Activated CD4-positive, alpha-beta T cell treated with anti-CD3 and anti-CD28 coated beads for 48 hours (primary cell): ENCODE measurements around the gene FGD2.

Experiments used
- DNase-seq: peaks from one replicate; pipeline ENCODE4 v3.0.0-alpha.2; 2020

Gene FGD2

GRCh38 chr6:37005061-37005810, at the start of gene FGD2:
TSS of gene FGD2 (plus strand) at chr6:37005655. CDS start at chr6:37005818, 163 bp downstream.
- DNase-seq, result no peak

- DNase-seq, result no peak
These were observed 49.6 kb upstream of the FGD2 start for GRCh38 chr6:36955671-36956445.

GRCh38 chr6:36956446-36956820, 49.0 kb upstream of the FGD2 start:
- no peak for DNase-seq

- DNase-seq, result no peak
These were observed 47.6 kb upstream of the FGD2 start for GRCh38 chr6:36957773-36958271.

GRCh38 chr6:36958775-36959554, 46.5 kb upstream of the FGD2 start:
- no peak for DNase-seq

GRCh38 chr6:36959555-36960250, 45.8 kb upstream of the FGD2 start:
- no peak for DNase-seq

GRCh38 chr6:36961441-36962435, 43.7 kb upstream of the FGD2 start:
- DNase-seq, result no peak

GRCh38 chr6:36962874-36963273, 42.6 kb upstream of the FGD2 start:
- DNase-seq, result peak; percentile 82

GRCh38 chr6:36963451-36964290, 41.8 kb upstream of the FGD2 start:
- DNase-seq, result no peak

- no peak for DNase-seq
These were observed 41.1 kb upstream of the FGD2 start for GRCh38 chr6:36964349-36964748.

- DNase-seq, result no peak
These were observed 40.5 kb upstream of the FGD2 start for GRCh38 chr6:36964908-36965307.

- DNase-seq, result no peak
These were observed 38.2 kb upstream of the FGD2 start for GRCh38 chr6:36967301-36967700.

- DNase-seq, result no peak
These were observed 37.7 kb upstream of the FGD2 start for GRCh38 chr6:36967757-36968156.

- DNase-seq, result no peak
These were observed 37.0 kb upstream of the FGD2 start for GRCh38 chr6:36968266-36968977.

- DNase-seq, result no peak
These were observed 36.2 kb upstream of the FGD2 start for GRCh38 chr6:36969240-36969691.

GRCh38 chr6:36969988-36970891, 35.2 kb upstream of the FGD2 start:
- no peak for DNase-seq

GRCh38 chr6:36970892-36971842, 34.3 kb upstream of the FGD2 start:
- DNase-seq, result no peak
